MM.1S (cell line): ENCODE results near the gene GEMIN8.

Experiments used
- DNase-seq: peaks from one replicate; pipeline ENCODE4 v3.0.0-alpha.2; 2015
- H2AFZ ChIP-seq: fragments of 300-600 bp; sonication (generic); 2 replicates; pipeline ENCODE4 v1.6.0; 2016; ENCODE audit warnings: antibody characterized with exemption, low read length
- H3F3A ChIP-seq: fragments of 300-600 bp; sonication (generic); 2 replicates; pipeline ENCODE4 v1.6.1; 2016; ENCODE audit warnings: mild to moderate bottlenecking, antibody characterized with exemption, low read length, moderate library complexity, mixed read lengths; ENCODE audit not compliant: insufficient read depth
- H3K27ac ChIP-seq: fragments of 300-600 bp; sonication (generic); 2 replicates; pipeline ENCODE4 v1.5.1; 2016; ENCODE audit warnings: mild to moderate bottlenecking, low read length
- H3K27me3 ChIP-seq: fragments of 300-600 bp; sonication (generic); replicated peaks from 2 replicates; pipeline ENCODE4 v1.6.0; 2016; ENCODE audit warnings: low read length; ENCODE audit not compliant: insufficient read depth
- H3K36me3 ChIP-seq: fragments of 300-600 bp; sonication (generic); replicated peaks from 2 replicates; pipeline ENCODE4 v1.6.1; 2016; ENCODE audit warnings: mild to moderate bottlenecking, low read length, mixed read lengths; ENCODE audit not compliant: insufficient read depth
- H3K4me1 ChIP-seq: fragments of 300-600 bp; sonication (generic); 2 replicates; pipeline ENCODE4 v1.6.1; 2016; ENCODE audit warnings: low read length, mixed read lengths
- H3K4me2 ChIP-seq: fragments of 300-600 bp; sonication (generic); 2 replicates; pipeline ENCODE4 v1.6.0; 2016; ENCODE audit warnings: low read depth, low read length
- H3K4me3 ChIP-seq: fragments of 300-600 bp; sonication (generic); 2 replicates; pipeline ENCODE4 v1.5.1; 2016; ENCODE audit warnings: low read length, mixed read lengths
- H3K79me2 ChIP-seq: fragments of 300-600 bp; sonication (generic); 2 replicates; pipeline ENCODE4 v1.6.1; 2016; ENCODE audit warnings: mixed run types, low read length, mixed read lengths
- H3K9ac ChIP-seq: fragments of 300-600 bp; sonication (generic); 2 replicates; pipeline ENCODE4 v1.6.1; 2016; ENCODE audit warnings: low read length, mixed read lengths
- H3K9me2 ChIP-seq: fragments of 300-600 bp; sonication (generic); replicated peaks from 2 replicates; pipeline ENCODE4 v1.6.1; 2016; ENCODE audit warnings: mild to moderate bottlenecking, low read length, mixed read lengths; ENCODE audit not compliant: insufficient read depth
- H3K9me3 ChIP-seq: fragments of 300-600 bp; sonication (generic); replicated peaks from 2 replicates; pipeline ENCODE4 v1.6.1; 2016; ENCODE audit warnings: mild to moderate bottlenecking, low read length, mixed read lengths; ENCODE audit not compliant: insufficient read depth
- H4K20me1 ChIP-seq: fragments of 300-600 bp; sonication (generic); 2 replicates; pipeline ENCODE4 v1.6.1; 2016; ENCODE audit warnings: mild to moderate bottlenecking, low read length, moderate library complexity, mixed read lengths; ENCODE audit not compliant: insufficient read depth
- EZH2 ChIP-seq: fragments of 300-600 bp; sonication (generic); optimal IDR thresholded peaks from 2 replicates; pipeline ENCODE3; 2017; ENCODE audit warnings: low read depth, mild to moderate bottlenecking, antibody characterized with exemption, low read length, mixed read lengths
- EZH2phosphoT487 ChIP-seq: fragments of 300-600 bp; sonication (generic); IDR thresholded peaks from 2 replicates; pipeline ENCODE4 v1.6.1; 2018; ENCODE audit warnings: antibody characterized with exemption, low read length
- TF ChIP-seq, protein P1 (sequence below): fragments of 300-600 bp; sonication (generic); IDR thresholded peaks from 2 replicates; pipeline ENCODE4 v1.5.1; 2016; ENCODE audit warnings: antibody characterized with exemption, low read length, mixed read lengths

GEMIN8 gene

DNA sequence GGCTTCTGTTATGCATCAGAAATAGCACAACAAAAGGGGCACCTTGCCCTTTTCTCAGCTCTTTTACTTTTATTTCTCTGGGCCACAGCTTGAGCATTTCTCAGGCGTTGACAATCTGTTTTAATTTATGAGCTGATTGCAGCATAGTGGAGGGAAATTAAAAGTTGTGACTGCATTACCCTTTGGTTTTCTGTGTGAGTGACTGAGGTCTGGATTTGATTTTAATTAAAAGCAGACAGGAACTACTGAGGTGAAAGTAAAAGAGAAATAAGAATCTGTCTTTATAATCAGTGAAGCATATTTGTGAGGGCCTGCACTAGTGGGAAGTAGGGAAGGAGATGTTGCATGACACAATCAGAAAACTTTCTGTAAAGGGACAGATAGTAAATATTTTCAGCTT is 43.4 kb upstream of the GEMIN8 start:
- Histone ChIP-seq H3K4me3 (no peak overlapping the region; the same call in 1 of the 2 replicates), H2AFZ (peak overlapping the region; percentile 58), H3K4me2 (peak overlapping the region; percentile 37; the same call in 1 of the 2 replicates), H4K20me1 (no peaks in the 10 kb centered on the region), H3F3A (no peaks in the 10 kb centered on the region), H3K27me3 (no peaks in the 10 kb centered on the region), H3K9me2 (no peaks in the 10 kb centered on the region), H3K4me1 (0 out of 2 replicates have a peak, but pooled peaks cover 4% of the 10 kb centered on the region), H3K27ac (peak overlapping the region; percentile 43; the same call in 1 of the 2 replicates), H3K9me3 (no peaks in the 10 kb centered on the region), H3K9ac (no peak overlapping the region), H3K79me2 (no peaks in the 10 kb centered on the region), H3K36me3 (no peaks in the 10 kb centered on the region)
- TF ChIP-seq EZH2: no peak
- TF ChIP-seq, protein P1, sequence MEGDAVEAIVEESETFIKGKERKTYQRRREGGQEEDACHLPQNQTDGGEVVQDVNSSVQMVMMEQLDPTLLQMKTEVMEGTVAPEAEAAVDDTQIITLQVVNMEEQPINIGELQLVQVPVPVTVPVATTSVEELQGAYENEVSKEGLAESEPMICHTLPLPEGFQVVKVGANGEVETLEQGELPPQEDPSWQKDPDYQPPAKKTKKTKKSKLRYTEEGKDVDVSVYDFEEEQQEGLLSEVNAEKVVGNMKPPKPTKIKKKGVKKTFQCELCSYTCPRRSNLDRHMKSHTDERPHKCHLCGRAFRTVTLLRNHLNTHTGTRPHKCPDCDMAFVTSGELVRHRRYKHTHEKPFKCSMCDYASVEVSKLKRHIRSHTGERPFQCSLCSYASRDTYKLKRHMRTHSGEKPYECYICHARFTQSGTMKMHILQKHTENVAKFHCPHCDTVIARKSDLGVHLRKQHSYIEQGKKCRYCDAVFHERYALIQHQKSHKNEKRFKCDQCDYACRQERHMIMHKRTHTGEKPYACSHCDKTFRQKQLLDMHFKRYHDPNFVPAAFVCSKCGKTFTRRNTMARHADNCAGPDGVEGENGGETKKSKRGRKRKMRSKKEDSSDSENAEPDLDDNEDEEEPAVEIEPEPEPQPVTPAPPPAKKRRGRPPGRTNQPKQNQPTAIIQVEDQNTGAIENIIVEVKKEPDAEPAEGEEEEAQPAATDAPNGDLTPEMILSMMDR: no peak
- TF ChIP-seq EZH2phosphoT487: no peak
- peak; percentile 7 for DNase-seq

DNA sequence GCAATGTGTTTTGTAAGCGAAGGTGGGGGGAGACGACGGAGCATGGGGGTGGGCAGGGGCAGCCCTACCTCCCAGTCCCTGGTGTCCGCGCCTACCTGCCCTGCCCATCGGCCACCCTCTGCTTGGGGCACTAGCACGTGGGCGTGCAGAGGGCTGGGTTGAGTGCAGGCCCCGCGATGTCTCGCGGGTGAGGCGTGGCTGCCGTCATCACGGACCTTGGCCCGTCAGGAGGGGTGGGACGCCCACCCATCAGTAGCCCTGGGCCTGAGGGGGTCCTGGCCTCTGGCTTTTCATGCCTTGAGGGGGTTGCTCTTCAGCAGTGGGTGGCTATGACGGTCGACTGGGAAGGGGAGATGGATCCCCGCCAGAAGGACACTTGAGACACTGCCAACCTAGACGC is 36.1 kb upstream of the GEMIN8 start:
- no peaks in the 10 kb centered on the region for H3K4me1 ChIP-seq
- no peak for DNase-seq
- no peaks in the 10 kb centered on the region for H3K27me3 ChIP-seq
- H4K20me1 ChIP-seq: no peaks in the 10 kb centered on the region
- H3K27ac ChIP-seq: no peak overlapping the region
- H3K9me3 ChIP-seq: no peaks in the 10 kb centered on the region
- H3K36me3 ChIP-seq: no peaks in the 10 kb centered on the region
- no peak overlapping the region for H3K4me2 ChIP-seq
- no peak overlapping the region for H3K9ac ChIP-seq
- TF ChIP-seq EZH2: no peak
- TF ChIP-seq EZH2phosphoT487: no peak
- TF ChIP-seq, protein P1: no peak
- no peak overlapping the region for H3K4me3 ChIP-seq
- H2AFZ ChIP-seq: no peak overlapping the region
- no peaks in the 10 kb centered on the region for H3K9me2 ChIP-seq
- no peaks in the 10 kb centered on the region for H3F3A ChIP-seq
- H3K79me2 ChIP-seq: no peaks in the 10 kb centered on the region

DNA sequence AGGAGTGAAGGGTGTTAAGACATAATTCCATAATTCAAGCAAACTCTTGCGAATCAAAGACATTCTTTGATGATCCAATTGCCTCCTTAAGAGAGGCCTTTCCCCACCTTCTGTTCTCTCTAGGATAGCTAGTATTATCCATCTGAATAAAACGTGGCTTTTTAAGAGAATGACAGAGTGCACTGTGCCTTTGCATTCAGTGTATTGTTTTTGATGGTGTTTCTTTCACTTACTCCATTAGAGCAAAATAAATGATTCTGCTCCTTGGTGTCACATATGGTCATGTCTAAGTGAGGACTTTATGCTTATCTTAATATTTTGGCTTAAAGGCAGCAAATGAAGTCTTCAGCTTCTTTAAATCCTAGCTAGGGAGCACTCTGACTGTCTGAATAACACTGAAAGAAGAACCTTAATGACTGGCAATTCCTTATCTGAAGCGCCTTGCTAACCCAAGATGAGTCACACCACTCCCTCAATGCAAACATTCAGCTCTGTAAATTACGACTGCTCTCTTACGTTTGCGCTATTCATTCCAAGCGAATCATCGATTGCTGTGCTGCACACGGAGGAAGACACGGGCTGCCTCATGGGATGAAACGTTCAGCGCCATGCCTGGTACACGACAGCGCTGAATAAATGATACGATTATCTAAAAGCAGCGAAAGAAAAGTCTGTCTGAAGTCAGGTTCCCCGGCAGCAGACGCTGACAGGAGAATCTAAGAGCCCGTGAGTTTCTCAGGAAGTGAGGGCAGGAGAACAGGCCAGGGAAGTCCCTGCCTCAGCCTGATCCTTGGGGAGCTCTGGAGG is 35.1 kb upstream of the GEMIN8 start:
- Histone ChIP-seq H3K9ac (no peak overlapping the region), H3K9me3 (no peaks in the 10 kb centered on the region), H3K79me2 (no peaks in the 10 kb centered on the region), H3K4me2 (no peak overlapping the region), H3K9me2 (no peaks in the 10 kb centered on the region), H3K27me3 (no peaks in the 10 kb centered on the region), H2AFZ (no peak overlapping the region), H3K4me3 (no peak overlapping the region), H3K27ac (no peak overlapping the region), H4K20me1 (no peaks in the 10 kb centered on the region), H3K36me3 (no peaks in the 10 kb centered on the region), H3F3A (no peaks in the 10 kb centered on the region), H3K4me1 (no peaks in the 10 kb centered on the region)
- no peak for DNase-seq
- no peak for TF ChIP-seq EZH2
- TF ChIP-seq, protein P1: no peak
- TF ChIP-seq EZH2phosphoT487: no peak
